ENCODE results near the gene NHLH1. TPM values are rescaled to one million over a fixed set of nuclear protein-coding genes. Genes with fewer than 3 reads are reported as not detected.

NHLH1 gene
- under 1 TPM; 0.38 to 0.48 TPM for total RNA-seq
- not detected for polyA plus RNA-seq

GRCh38 chr1:160366731-160367515 is at the start of gene NHLH1:
NHLH1 (plus strand) TSS chr1:160367071; CDS start chr1:160370732, 3,661 bp downstream.
- Histone ChIP-seq H3K27ac (ENCODE audit: low read depth, low read length) (no peak within 1 kb of the TSS), H3K27me3 (ENCODE audit: insufficient read depth, low read length, poor library complexity, severe bottlenecking) (no peaks in the 10 kb centered on the region), H3K36me3 (ENCODE audit: insufficient read depth, low read length) (no peaks in the 10 kb centered on the region), H3K4me3 (ENCODE audit: low read length) (no peak within 1 kb of the TSS), H3K9me3 (ENCODE audit: low read length) (no peaks in the 10 kb centered on the region), H3K4me1 (ENCODE audit: insufficient read depth, low read length) (no peaks in the 10 kb centered on the region)
- no peak within 1 kb of the TSS for H3K4me3 Mint-ChIP-seq
- H3K27ac Mint-ChIP-seq: peak within 1 kb of the TSS in 4 of 8 donors; percentile 5 to 48 (median 19)
- CTCF ChIA-PET: interaction anchor here (1.2 to 4.0 kb wide), 3 partner anchors 10 to 12 kb away, joined by 3 to 11 read pairs (median 3); no protein-coding TSS in a partner anchor
- H3K27me3 Mint-ChIP-seq: peaks cover 0 to 5% of the 10 kb centered on the region in 2 donors
- H3K9me3 Mint-ChIP-seq: no peaks in the 10 kb centered on the region
- POLR2A ChIA-PET: interaction anchor here (0.6 kb wide), 1 partner anchor 174 kb away, joined by 3 read pairs; no protein-coding TSS in a partner anchor
- DNase-seq: no peak
- peaks cover 0 to 6% (median 0%) of the 10 kb centered on the region in 3 donors for H3K4me1 Mint-ChIP-seq
- no peaks in the 10 kb centered on the region for H3K36me3 Mint-ChIP-seq

GRCh38 chr1:160322831-160323230 is 44.0 kb upstream of the NHLH1 start:
- POLR2A ChIA-PET: no interaction called here
- H3K4me3 ChIP-seq (ENCODE audit: low read length): no peak overlapping the region
- CTCF ChIA-PET: interaction anchor here (3.5 kb wide), 1 partner anchor 31 kb away, joined by 8 read pairs; no protein-coding TSS in a partner anchor

GRCh38 chr1:160325252-160325651 is 41.6 kb upstream of the NHLH1 start:
- POLR2A ChIA-PET: interaction anchor here (0.7 kb wide), 1 partner anchor 14 kb away, joined by 4 read pairs; no protein-coding TSS in a partner anchor
- H3K27me3 Mint-ChIP-seq: no peaks in the 10 kb centered on the region
- Histone ChIP-seq H3K27me3 (ENCODE audit: insufficient read depth, low read length, poor library complexity, severe bottlenecking) (no peaks in the 10 kb centered on the region), H3K9me3 (ENCODE audit: low read length) (no peaks in the 10 kb centered on the region), H3K4me1 (ENCODE audit: insufficient read depth, low read length) (no peaks in the 10 kb centered on the region), H3K36me3 (ENCODE audit: insufficient read depth, low read length) (peaks cover 41% of the 10 kb centered on the region), H3K27ac (ENCODE audit: low read depth, low read length) (no peak overlapping the region), H3K4me3 (ENCODE audit: low read length) (no peak overlapping the region)
- H3K9me3 Mint-ChIP-seq: no peaks in the 10 kb centered on the region
- CTCF ChIA-PET: interaction anchor here (3.5 kb wide), 1 partner anchor 34 kb away, joined by 8 read pairs; no protein-coding TSS in a partner anchor
- H3K27ac Mint-ChIP-seq: peak overlapping the region in 5 of 8 donors; percentile 29 to 70 (median 46)
- no peak for DNase-seq
- peaks cover 9 to 84% (median 29%) of the 10 kb centered on the region in 3 donors for H3K36me3 Mint-ChIP-seq
- peaks cover 14 to 32% (median 26%) of the 10 kb centered on the region in 3 donors for H3K4me1 Mint-ChIP-seq
- H3K4me3 Mint-ChIP-seq: no peak overlapping the region

More at GRCh38 chr1:160322831-160323230, 44.0 kb upstream of the NHLH1 start:
- Histone ChIP-seq H3K27ac (ENCODE audit: low read depth, low read length) (no peak overlapping the region), H3K9me3 (ENCODE audit: low read length) (no peaks in the 10 kb centered on the region), H3K27me3 (ENCODE audit: insufficient read depth, low read length, poor library complexity, severe bottlenecking) (no peaks in the 10 kb centered on the region), H3K36me3 (ENCODE audit: insufficient read depth, low read length) (peaks cover 37% of the 10 kb centered on the region), H3K4me1 (ENCODE audit: insufficient read depth, low read length) (no peaks in the 10 kb centered on the region)
- peaks cover 16 to 82% (median 34%) of the 10 kb centered on the region in 3 donors for H3K36me3 Mint-ChIP-seq
- no peak overlapping the region for H3K4me3 Mint-ChIP-seq
- peaks cover 25 to 44% (median 42%) of the 10 kb centered on the region in 3 donors for H3K4me1 Mint-ChIP-seq
- H3K9me3 Mint-ChIP-seq: no peaks in the 10 kb centered on the region
- H3K27me3 Mint-ChIP-seq: no peaks in the 10 kb centered on the region
- peak overlapping the region in 2 of 8 donors; percentile 17 to 29 for H3K27ac Mint-ChIP-seq
- DNase-seq: no peak

GRCh38 chr1:160326418-160326817 is 40.5 kb upstream of the NHLH1 start:
- Histone ChIP-seq H3K27me3 (ENCODE audit: insufficient read depth, low read length, poor library complexity, severe bottlenecking) (no peaks in the 10 kb centered on the region), H3K4me1 (ENCODE audit: insufficient read depth, low read length) (no peaks in the 10 kb centered on the region), H3K36me3 (ENCODE audit: insufficient read depth, low read length) (peaks cover 51% of the 10 kb centered on the region), H3K4me3 (ENCODE audit: low read length) (no peak overlapping the region), H3K27ac (ENCODE audit: low read depth, low read length) (no peak overlapping the region), H3K9me3 (ENCODE audit: low read length) (no peaks in the 10 kb centered on the region)
- no peak for DNase-seq
- Mint-ChIP-seq H3K9me3 (no peaks in the 10 kb centered on the region), H3K27ac (peak overlapping the region in 1 of 8 donors; percentile 50), H3K4me3 (no peak overlapping the region), H3K36me3 (peaks cover 12 to 85% (median 27%) of the 10 kb centered on the region in 3 donors), H3K27me3 (no peaks in the 10 kb centered on the region), H3K4me1 (peaks cover 7 to 21% (median 16%) of the 10 kb centered on the region in 3 donors)
- ChIA-PET POLR2A (no interaction called here), CTCF (no interaction called here)

GRCh38 chr1:160328184-160328583 is 38.7 kb upstream of the NHLH1 start:
- peaks cover 62% of the 10 kb centered on the region for H3K36me3 ChIP-seq (ENCODE audit: insufficient read depth, low read length)

GRCh38 chr1:160330119-160330518 is 36.8 kb upstream of the NHLH1 start:
- Histone ChIP-seq H3K27ac (ENCODE audit: low read depth, low read length) (no peak overlapping the region), H3K9me3 (ENCODE audit: low read length) (no peaks in the 10 kb centered on the region), H3K27me3 (ENCODE audit: insufficient read depth, low read length, poor library complexity, severe bottlenecking) (no peaks in the 10 kb centered on the region), H3K4me1 (ENCODE audit: insufficient read depth, low read length) (no peaks in the 10 kb centered on the region), H3K36me3 (ENCODE audit: insufficient read depth, low read length) (peaks cover 73% of the 10 kb centered on the region), H3K4me3 (ENCODE audit: low read length) (no peak overlapping the region)
- Mint-ChIP-seq H3K27ac (peak overlapping the region in 1 of 8 donors; percentile 51), H3K4me1 (peaks cover 0 to 7% (median 4%) of the 10 kb centered on the region in 3 donors), H3K36me3 (peaks cover 5 to 89% (median 25%) of the 10 kb centered on the region in 3 donors), H3K9me3 (no peaks in the 10 kb centered on the region), H3K27me3 (no peaks in the 10 kb centered on the region), H3K4me3 (no peak overlapping the region)
- CTCF ChIA-PET: interaction anchor here (1.8 to 2.3 kb wide), 2 partner anchors 9 to 39 kb away, joined by 6 to 7 read pairs; no protein-coding TSS in a partner anchor
- POLR2A ChIA-PET: no interaction called here
- no peak for DNase-seq

More at GRCh38 chr1:160328184-160328583, 38.7 kb upstream of the NHLH1 start:
- Histone ChIP-seq H3K27me3 (ENCODE audit: insufficient read depth, low read length, poor library complexity, severe bottlenecking) (no peaks in the 10 kb centered on the region), H3K4me3 (ENCODE audit: low read length) (no peak overlapping the region), H3K4me1 (ENCODE audit: insufficient read depth, low read length) (no peaks in the 10 kb centered on the region), H3K27ac (ENCODE audit: low read depth, low read length) (no peak overlapping the region), H3K9me3 (ENCODE audit: low read length) (no peaks in the 10 kb centered on the region)
- POLR2A ChIA-PET: no interaction called here
- Mint-ChIP-seq H3K9me3 (no peaks in the 10 kb centered on the region), H3K4me1 (peaks cover 3 to 7% (median 4%) of the 10 kb centered on the region in 3 donors), H3K36me3 (peaks cover 11 to 84% (median 25%) of the 10 kb centered on the region in 3 donors), H3K27ac (peak overlapping the region in 3 of 8 donors; percentile 6 to 50 (median 36)), H3K4me3 (no peak overlapping the region), H3K27me3 (no peaks in the 10 kb centered on the region)
- CTCF ChIA-PET: interaction anchor here (0.9 to 2.3 kb wide), 3 partner anchors 8 to 37 kb away, joined by 3 to 7 read pairs (median 3); no protein-coding TSS in a partner anchor
- DNase-seq: no peak

- POLR2A ChIA-PET: no interaction called here
- Histone ChIP-seq H3K4me1 (ENCODE audit: insufficient read depth, low read length) (no peaks in the 10 kb centered on the region), H3K27ac (ENCODE audit: low read depth, low read length) (no peak overlapping the region), H3K36me3 (ENCODE audit: insufficient read depth, low read length) (peaks cover 55% of the 10 kb centered on the region), H3K27me3 (ENCODE audit: insufficient read depth, low read length, poor library complexity, severe bottlenecking) (no peaks in the 10 kb centered on the region), H3K4me3 (ENCODE audit: low read length) (no peak overlapping the region), H3K9me3 (ENCODE audit: low read length) (no peaks in the 10 kb centered on the region)
- H3K9me3 Mint-ChIP-seq: no peaks in the 10 kb centered on the region
- no peak for DNase-seq
- peak overlapping the region in 1 of 8 donors; percentile 36 for H3K27ac Mint-ChIP-seq
- CTCF ChIA-PET: interaction anchor here (0.9 kb wide), 1 partner anchor 139 kb away, joined by 3 read pairs; no protein-coding TSS in a partner anchor
- H3K27me3 Mint-ChIP-seq: no peaks in the 10 kb centered on the region
- peaks cover 4 to 86% (median 16%) of the 10 kb centered on the region in 3 donors for H3K36me3 Mint-ChIP-seq
- no peak overlapping the region for H3K4me3 Mint-ChIP-seq
- H3K4me1 Mint-ChIP-seq: peaks cover 5 to 14% (median 7%) of the 10 kb centered on the region in 3 donors
Observed at GRCh38 chr1:160332516-160332915, 34.4 kb upstream of the NHLH1 start.

Measured in CD8-positive, alpha-beta memory T cell (primary cell).